Peyer's patch (tissue), 4 donors: ENCODE data around the gene TEX48. TPM values are rescaled to one million over a fixed set of nuclear protein-coding genes. Genes with fewer than 3 reads are reported as not detected.

Source experiments
- DNase-seq, 3 donors: peaks; one replicate each; pipeline ENCODE4 v3.0.0-alpha.2; 2017 to 2019
- H3K27ac ChIP-seq, 4 donors: fragments of 200-600 bp; sonication (generic); one replicate each; pipeline ENCODE4 v1.5.1; 2016 to 2019
- H3K27me3 ChIP-seq, 2 donors: fragments of 200-600 bp; sonication (generic); one replicate each; pipeline ENCODE4 v1.5.1; 2019
- H3K36me3 ChIP-seq, 3 donors: fragments of 200-600 bp; sonication (generic); one replicate each; pipeline ENCODE4 v1.5.1; 2016 to 2019
- H3K4me1 ChIP-seq, 4 donors: fragments of 200-600 bp; sonication (generic); one replicate each; pipeline ENCODE4 v1.5.1; 2016 to 2019
- H3K4me3 ChIP-seq, 4 donors: fragments of 200-600 bp; sonication (generic); 1 replicate in 3 of 4; 2 replicates in 1 of 4; pipeline ENCODE4 v1.5.1; 2016 to 2019; ENCODE audit warnings: mild to moderate bottlenecking in 1 of 4
- H3K9me3 ChIP-seq, 4 donors: fragments of 200-600 bp; sonication (generic); one replicate each; pipeline ENCODE4 v1.5.1; 2016 to 2019; ENCODE audit warnings: mild to moderate bottlenecking in 1 of 4
- POLR2A ChIP-seq, 2 donors: fragments of 450-650 bp; IDR thresholded peaks; one replicate each; pipeline ENCODE4 v1.5.1; 2017; ENCODE audit warnings: antibody characterized with exemption in 2 of 2, mild to moderate bottlenecking in 2 of 2, moderate library complexity in 2 of 2
- total RNA-seq, 4 donors: library from RNA; depleted of rRNA; stranded (reverse); fragments of >200 nt; gene quantifications; one replicate each; pipeline ENCODE4 v1.1.0, GENCODE V29; 2016
- TF ChIP-seq, protein P1 (sequence below), 6 experiments: fragments of 450-650 bp in 4 of 6; fragments of 200-600 bp in 2 of 6; sonication (generic) in 1 of 6; IDR thresholded peaks; one replicate each; pipeline ENCODE4 v1.5.1; 2017 to 2019; ENCODE audit warnings: antibody characterized with exemption in 6 of 6, mild to moderate bottlenecking in 3 of 6, moderate library complexity in 1 of 6

The TEX48 gene, protein sequence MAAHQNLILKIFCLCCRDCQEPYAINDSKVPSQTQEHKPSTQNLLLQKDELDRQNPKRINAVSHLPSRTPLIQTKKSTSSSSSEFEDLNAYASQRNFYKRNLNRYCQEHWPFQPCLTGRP
- not detected for total RNA-seq

DNA sequence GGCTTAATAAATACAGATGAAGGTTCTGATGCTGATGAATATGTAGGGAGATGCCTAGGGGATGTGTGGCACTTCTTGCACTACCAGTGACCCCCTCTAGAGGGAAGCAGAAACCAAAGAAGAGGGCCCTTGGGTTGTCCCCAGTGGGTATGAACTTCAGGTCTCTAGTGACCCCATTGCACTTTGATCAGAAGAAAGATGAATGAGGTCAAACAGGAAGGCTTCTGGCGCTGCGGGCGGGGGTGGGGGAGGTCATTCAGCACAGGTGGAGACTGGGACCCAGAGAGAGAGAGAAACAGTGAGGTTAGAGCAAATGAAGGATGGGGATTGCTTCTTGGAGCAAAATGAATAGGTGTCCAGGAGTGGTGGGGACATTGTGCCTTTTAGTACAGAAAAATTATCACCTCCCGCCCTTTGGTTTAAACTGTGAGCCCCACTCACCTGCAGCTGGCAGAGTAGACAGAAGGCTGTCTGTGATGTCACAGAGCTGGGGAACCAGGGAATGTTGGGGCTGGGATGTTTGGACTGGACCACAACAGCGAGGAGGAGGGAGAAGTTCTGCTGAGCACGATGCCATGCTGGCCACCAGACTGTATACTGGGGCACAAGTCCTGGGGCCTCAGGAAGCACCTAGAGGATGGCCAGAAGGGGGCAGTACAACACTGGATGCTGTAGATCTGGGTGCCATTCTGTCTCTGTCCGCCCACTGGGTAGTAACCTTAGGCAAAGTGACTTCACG is at the start of gene TEX48:
Gene TEX48, minus strand, starts transcription at position 599 of the 739 bp plus-strand sequence. CDS start 10,469 bp downstream, outside the sequence.
- Histone ChIP-seq H3K36me3 (no peaks in the 10 kb centered on the region), H3K4me1 (peaks cover 0 to 6% (median 3%) of the 10 kb centered on the region in 4 donors), H3K27me3 (no peaks in the 10 kb centered on the region), H3K9me3 (no peaks in the 10 kb centered on the region), H3K27ac (no peak within 1 kb of the TSS), H3K4me3 (no peak within 1 kb of the TSS)
- peak; percentile 65 to 89 (median 67) for DNase-seq
- TF ChIP-seq POLR2A (IDR thresholded peaks at IDR 0.05), result no peak
- TF ChIP-seq, protein P1, sequence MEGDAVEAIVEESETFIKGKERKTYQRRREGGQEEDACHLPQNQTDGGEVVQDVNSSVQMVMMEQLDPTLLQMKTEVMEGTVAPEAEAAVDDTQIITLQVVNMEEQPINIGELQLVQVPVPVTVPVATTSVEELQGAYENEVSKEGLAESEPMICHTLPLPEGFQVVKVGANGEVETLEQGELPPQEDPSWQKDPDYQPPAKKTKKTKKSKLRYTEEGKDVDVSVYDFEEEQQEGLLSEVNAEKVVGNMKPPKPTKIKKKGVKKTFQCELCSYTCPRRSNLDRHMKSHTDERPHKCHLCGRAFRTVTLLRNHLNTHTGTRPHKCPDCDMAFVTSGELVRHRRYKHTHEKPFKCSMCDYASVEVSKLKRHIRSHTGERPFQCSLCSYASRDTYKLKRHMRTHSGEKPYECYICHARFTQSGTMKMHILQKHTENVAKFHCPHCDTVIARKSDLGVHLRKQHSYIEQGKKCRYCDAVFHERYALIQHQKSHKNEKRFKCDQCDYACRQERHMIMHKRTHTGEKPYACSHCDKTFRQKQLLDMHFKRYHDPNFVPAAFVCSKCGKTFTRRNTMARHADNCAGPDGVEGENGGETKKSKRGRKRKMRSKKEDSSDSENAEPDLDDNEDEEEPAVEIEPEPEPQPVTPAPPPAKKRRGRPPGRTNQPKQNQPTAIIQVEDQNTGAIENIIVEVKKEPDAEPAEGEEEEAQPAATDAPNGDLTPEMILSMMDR (IDR thresholded peaks at IDR 0.05), result peak; percentile 42 to 86 (median 76)

DNA sequence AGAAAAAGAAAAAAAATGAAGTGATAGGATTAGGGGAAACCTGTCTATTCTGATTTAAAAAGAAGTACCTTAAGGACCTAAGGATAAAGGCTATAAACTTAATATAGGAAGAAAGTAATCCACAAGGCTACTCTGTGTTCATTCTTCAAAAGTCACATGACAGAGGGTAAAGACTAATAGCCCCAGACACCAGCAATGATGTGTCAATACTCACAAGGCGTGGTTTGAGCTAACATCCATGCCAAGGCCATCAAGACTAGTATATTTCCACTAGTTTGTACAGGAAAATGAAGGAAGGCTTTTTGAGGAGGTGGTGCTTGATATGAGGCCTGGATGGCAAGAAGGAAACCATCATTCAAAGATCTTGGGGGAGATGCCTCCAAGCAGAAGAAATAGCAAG is 49.7 kb upstream of the TEX48 start:
- no peaks in the 10 kb centered on the region for H3K9me3 ChIP-seq
- H3K4me1 ChIP-seq, result peaks cover 0 to 7% (median 4%) of the 10 kb centered on the region in 4 donors
- no peaks in the 10 kb centered on the region for H3K36me3 ChIP-seq
- DNase-seq, result peak in 1 of 3 donors; percentile 67
- no peaks in the 10 kb centered on the region for H3K27me3 ChIP-seq
- TF ChIP-seq, protein P1 (IDR thresholded peaks at IDR 0.05), result no peak
- TF ChIP-seq POLR2A (IDR thresholded peaks at IDR 0.05), result no peak
- peak overlapping the region in 3 of 4 donors; percentile 38 to 87 (median 82) for H3K27ac ChIP-seq
- H3K4me3 ChIP-seq, result no peak overlapping the region

DNA sequence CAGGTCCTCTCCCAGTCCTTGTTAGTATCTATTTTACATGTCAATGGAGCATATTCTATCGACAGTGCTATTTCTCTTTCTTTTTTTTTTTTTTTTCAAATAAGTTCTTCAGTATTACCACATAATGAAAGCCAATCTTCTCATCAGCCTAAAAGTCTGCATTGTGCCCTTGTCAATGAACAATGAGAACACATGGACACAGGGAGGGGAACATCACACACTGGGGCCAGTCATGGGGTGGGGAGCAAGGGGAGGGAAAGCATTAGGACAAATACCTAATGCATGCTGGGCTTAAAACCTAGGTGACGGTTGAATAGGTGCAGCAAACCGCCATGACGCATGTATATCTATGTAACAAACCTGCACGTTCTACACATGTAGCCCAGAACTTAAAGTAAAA is 47.7 kb upstream of the TEX48 start:
- no peaks in the 10 kb centered on the region for H3K27me3 ChIP-seq

DNA sequence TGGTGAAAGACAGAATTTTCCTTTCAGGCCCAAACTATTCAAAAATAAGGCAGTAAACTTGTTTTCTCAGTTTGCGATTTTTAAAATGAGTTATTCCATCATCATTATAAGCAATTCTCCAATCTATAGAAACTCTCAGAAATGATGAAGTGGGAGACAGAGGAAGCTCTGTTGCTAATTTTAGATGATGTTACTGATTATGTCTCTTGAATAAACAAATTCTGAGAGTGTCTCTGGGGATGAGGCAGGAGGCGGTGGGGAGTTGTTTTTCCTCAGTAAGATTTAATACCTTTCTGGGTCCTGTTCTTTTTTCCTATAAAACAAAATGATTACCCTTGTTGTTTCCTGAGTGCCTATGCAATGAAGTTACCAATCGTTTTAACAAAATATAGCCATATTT is 43.9 kb upstream of the TEX48 start:
- DNase-seq, result no peak
- H3K4me1 ChIP-seq, result no peaks in the 10 kb centered on the region
- H3K9me3 ChIP-seq, result no peaks in the 10 kb centered on the region
- TF ChIP-seq, protein P1 (IDR thresholded peaks at IDR 0.05), result no peak
- TF ChIP-seq POLR2A (IDR thresholded peaks at IDR 0.05), result no peak
- no peak overlapping the region for H3K4me3 ChIP-seq
- no peaks in the 10 kb centered on the region for H3K27me3 ChIP-seq
- H3K36me3 ChIP-seq, result no peaks in the 10 kb centered on the region
- no peak overlapping the region for H3K27ac ChIP-seq

More for the DNA sequence above, 47.7 kb upstream of the TEX48 start:
- H3K36me3 ChIP-seq, result no peaks in the 10 kb centered on the region
- DNase-seq, result no peak
- H3K27ac ChIP-seq, result no peak overlapping the region
- TF ChIP-seq, protein P1 (IDR thresholded peaks at IDR 0.05), result no peak
- no peak for TF ChIP-seq POLR2A (IDR thresholded peaks at IDR 0.05)
- no peaks in the 10 kb centered on the region for H3K9me3 ChIP-seq
- H3K4me1 ChIP-seq, result peaks cover 0 to 7% (median 2%) of the 10 kb centered on the region in 4 donors
- H3K4me3 ChIP-seq, result no peak overlapping the region

DNA sequence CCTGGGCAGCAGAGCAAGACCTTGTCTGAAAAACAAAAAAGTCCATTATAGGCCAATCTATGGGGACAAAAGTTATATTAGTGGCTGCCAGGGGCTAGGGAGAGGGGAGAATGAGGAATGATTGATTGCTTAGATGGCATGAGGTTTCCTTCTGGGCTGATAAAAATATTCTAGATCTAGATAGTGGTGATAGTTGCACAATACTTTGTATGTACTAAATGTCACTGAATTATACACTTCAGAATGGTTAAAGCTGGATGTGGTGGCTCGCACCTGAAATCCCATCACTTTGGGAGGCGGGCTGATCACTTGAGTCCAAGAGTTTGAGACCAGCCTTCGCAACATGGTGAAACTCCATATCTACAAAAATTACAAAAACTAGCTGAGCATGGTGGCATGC is 42.8 kb upstream of the TEX48 start:
- no peak for DNase-seq
- no peak for TF ChIP-seq POLR2A (IDR thresholded peaks at IDR 0.05)
- TF ChIP-seq, protein P1 (IDR thresholded peaks at IDR 0.05), result no peak
- no peaks in the 10 kb centered on the region for H3K9me3 ChIP-seq
- no peaks in the 10 kb centered on the region for H3K27me3 ChIP-seq
- no peak overlapping the region for H3K4me3 ChIP-seq
- H3K36me3 ChIP-seq, result no peaks in the 10 kb centered on the region
- H3K27ac ChIP-seq, result no peak overlapping the region
- H3K4me1 ChIP-seq, result no peaks in the 10 kb centered on the region
